GM19193 (cell line): ENCODE measurements around the gene OCRL.

Source experiments
- POLR2A ChIP-seq: IDR thresholded peaks from 4 replicates; pipeline ENCODE4 v1.6.1; 2011; ENCODE audit not compliant: insufficient read depth, insufficient read length; ENCODE audit errors: extremely low read depth

Gene OCRL

DNA sequence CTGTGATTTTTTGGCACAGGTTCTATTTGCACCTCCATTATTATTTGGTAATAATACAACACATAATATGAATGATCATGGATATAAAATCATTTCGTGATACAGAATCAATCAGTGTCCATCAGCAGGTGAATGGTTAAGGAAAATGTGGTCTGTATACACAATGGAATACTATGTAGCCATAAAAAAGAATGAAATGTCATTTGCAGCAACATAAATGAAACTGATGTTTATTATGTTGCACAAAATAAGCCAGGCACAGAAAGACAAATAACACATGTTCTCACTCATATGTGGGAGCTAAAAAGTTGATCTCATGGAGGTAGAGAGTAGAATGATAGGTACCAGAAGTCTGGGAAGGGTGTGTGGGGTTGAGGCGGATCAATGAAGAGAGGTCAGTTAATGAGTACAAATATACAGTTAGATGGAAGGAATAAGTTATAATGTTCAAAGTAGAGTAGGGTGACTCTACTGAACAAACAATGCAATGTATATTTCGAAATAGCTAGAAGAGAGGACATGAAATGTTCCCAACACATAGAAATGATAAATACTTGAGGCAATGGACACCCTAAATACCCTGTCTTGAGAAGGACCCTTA, 15.7 kb upstream of the OCRL start:
- TF ChIP-seq POLR2A: no peak

DNA sequence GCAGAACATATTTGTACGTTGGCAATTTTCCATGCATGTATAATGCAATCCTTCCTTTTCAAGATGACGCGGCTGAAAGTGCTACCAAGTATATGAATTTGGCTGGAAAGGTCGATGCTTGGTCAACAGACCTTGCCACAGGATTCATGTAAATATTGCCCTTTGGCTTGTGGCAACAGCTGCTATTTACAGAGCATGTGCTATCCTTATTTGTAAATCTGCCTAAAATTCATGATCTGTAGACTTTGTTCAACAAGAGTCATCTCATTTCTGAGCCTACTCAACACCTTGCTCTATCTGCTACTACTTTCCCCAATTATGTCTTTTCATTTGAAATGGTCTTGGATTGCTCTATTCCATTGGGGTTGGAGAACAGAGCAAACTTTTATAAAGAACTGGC, 14.9 kb upstream of the OCRL start:
- no peak for TF ChIP-seq POLR2A

DNA sequence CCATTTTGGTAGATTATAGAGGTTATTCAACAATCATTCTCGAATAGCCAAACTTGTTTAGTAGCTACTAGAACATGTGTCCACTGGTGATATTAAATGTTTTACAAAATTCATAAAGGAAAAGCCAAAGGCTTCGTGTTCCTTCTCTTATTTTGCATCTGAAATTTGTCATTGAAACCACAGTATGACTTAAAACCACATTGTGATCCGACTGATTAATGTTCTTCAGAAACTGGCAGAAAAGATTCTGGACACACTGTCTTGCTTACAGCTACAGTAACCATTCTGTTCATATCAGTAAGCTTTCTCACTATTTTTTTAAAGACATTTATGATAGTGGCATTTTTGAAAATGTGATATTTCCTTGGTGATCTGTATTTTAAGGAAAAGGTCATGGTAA, 14.2 kb upstream of the OCRL start:
- TF ChIP-seq POLR2A: no peak

DNA sequence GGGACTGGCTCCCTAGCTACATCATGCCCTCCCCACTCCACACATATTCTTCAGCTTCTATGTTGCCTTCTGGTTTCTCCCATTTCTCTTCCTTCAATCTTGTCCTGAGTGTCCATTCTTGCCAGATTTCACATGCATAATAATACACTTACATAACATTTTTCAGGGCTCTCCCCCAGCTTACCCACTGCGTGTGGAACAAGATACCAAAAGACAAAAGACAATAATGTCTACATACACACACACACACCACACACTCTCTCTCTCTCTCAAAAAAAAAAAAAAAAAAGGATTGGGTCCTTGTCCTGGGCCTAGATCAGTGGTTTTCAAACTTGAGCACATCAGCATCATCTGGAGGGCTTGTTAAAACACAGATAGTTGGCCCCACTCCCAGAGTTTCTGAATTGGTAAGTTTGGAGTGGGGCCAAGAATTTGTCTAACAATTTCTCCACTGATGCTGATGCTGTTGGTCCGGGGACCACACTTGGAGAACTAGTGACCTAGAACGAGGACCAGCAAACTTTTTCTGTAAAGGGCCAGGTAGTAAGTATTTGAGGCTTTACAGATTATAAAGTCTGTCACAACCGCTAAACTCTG, 10.3 kb upstream of the OCRL start:
- no peak for TF ChIP-seq POLR2A

DNA sequence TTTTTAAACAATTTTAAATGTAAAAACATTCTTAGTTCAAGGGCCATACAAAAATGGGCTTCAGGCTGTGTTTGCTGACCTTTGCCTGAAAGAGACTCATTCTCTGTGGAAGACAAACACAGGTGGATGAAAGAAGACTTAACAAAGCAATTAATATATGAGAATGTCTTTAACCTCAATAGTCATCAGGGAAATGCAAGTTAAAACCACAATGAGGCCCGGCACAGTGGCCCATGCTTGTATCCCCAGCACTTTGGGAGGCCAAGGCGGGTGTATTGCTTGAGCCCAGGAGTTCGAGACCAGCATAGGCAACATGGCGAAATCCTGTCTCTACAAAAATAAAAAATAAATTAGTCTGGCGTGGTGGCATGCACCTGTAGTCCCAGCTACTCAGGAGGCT, 9.6 kb upstream of the OCRL start:
- no peak for TF ChIP-seq POLR2A

DNA sequence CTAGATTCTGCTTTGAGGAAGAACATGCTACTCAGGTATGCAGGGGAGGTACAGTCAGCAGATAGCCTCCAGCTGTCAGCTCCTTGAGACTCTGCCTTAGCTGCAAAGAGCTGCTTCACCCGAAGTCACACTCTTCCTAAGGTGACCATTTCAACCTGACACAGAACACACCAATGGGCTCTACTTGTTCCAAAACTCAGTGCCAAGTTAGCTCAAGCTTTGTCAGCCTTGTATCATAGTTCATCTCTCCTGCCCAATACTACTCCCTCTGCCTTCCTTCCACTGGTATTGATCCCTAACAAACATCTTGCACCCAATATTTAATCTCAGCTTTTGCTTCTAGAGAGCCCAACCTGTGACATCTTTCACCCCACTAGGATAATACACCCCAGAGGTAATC, 8.9 kb upstream of the OCRL start:
- no peak for TF ChIP-seq POLR2A

DNA sequence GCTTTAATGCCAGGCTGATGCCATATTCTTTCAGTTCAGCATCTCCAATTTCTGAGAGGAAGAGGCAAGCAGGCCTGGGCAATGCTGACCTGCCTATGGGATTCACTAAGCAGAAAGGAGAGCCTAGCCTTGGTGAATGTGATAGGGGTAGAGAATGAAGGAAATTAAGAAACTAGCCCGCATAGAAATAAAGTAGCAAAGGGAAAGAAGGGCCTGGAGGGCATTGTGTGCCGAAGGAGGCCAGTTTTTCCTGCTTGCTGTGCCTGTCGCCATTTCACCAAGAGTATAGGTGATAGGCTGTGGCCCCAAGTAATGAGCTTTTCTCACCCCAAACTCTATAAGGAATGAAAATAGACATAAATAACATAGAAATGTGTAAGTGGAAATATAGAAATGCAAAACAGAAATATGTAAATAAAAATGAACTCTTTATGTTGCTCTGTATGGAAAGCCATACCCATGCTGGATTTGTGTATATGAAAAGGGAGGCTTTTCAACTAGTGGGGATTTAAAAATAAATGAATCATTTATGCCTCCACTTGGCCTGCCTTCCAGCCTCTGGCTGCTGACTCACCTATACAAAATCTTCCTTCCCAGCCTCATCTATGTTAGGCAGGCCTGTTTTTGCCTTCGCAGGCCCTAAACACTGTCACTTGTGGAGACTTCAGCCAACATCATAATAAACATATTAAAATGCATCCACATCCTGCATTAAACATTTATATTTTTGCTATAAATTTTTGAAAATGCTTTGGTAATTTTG, 5.1 kb upstream of the OCRL start:
- TF ChIP-seq POLR2A: no peak

DNA sequence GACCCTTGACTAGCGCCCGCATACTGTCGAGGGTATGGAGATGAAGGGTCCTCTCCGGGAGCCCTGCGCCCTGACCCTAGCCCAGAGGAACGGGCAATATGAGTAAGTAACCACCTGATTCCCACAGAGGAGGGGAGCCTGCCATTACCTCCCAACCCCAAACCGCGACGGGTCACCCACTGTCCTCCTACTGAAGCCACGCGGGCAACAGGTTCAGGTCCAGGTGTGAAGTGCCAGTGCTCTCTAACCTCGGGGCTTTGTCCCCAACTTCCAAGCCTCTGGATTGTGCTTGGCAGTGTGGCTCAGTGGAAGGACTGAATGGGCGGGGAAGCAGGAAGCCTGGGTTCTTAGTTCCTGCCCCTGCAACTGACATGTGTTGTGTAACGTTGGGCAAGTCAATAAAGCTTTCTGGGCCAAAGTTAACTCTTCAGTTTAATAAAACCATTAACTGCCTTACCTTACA, 694 bp downstream of the OCRL start:
- no peak for TF ChIP-seq POLR2A

DNA sequence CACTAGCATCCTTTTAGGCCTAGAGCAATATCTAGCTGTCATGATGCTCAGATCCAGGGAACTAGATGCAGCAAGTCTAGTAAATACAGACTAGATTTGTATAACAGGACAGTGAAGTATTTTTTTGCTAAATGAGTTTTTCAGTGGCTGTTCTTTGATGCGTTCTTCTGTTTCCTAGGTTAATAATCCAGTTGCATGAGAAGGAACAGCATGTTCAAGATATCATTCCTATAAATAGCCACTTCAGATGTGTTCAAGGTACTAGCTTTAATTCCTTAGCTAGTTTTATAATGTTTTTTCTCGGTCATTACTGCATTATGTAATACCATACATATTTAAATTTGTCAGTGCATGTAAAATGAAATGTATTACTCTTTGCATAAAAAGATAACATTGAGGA, 4.7 kb downstream of the OCRL start:
- TF ChIP-seq POLR2A: no peak

DNA sequence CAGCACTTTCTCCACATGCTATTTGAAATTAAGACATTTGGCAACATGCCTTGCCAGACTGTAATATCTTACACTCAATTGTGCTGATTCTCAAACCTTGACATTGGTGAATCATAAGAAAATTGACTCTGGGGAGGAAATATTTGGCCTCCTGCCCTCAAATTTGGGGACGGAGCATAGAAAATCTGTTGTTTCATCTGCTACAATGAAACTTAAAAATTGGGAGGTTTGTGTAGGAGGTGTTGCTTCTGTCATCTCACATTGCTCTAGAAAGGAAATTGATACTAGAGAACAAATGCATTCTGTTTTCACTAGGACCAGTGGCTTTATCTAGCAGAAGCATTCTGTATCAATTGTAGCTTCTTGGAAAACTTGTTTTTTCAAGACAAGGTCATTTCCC, 5.3 kb downstream of the OCRL start:
- TF ChIP-seq POLR2A: no peak

DNA sequence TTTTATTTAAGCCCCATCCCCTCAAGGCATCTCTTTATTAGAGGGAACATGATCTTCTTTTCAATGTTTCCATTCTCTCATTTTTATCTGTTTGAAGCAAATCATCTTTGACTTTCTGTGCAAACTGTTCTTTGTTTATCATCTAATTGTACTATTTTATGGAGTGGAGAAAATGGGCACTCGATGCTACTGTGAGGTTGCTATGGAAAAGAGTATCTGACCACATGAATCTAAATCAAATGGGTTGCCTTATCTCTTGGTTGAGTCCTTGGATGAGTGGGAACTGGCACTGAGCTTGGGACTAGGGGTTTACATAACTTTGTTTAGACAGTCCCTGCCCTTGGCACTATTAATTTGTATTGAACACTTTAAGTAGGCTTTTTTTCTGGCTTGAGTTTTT, 9.1 kb downstream of the OCRL start:
- no peak for TF ChIP-seq POLR2A

DNA sequence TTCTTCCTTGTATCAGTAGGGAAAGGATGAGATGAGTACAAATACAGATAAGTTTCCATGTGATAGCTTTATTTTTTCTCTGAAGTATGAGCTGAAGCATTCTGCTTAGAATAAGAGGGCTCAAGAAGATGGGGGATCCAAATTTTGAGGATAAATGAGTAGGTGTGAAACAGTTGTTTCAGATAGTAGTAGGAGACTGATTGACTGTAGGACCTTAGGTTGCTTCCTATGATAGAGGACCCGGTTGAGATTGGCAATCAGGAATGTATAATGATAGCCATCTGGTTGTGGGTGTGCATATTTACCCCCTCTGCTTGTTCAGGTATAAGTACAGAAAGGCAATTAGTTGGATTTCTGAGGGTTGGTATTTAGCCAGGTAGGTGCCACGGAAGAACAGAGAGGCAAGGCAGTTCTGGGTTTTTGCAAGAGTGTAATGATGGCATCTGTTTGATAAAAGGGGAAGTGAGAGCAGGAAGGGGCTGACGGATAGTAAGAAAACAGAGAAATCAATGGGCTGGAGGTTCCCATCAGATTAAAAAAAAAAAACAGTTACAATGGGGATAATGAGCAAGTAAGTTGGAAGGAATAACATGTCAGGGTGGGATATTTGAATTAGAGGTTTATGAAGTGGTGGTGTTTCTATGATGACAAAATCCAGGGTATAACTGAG, 13.7 kb downstream of the OCRL start:
- no peak for TF ChIP-seq POLR2A

DNA sequence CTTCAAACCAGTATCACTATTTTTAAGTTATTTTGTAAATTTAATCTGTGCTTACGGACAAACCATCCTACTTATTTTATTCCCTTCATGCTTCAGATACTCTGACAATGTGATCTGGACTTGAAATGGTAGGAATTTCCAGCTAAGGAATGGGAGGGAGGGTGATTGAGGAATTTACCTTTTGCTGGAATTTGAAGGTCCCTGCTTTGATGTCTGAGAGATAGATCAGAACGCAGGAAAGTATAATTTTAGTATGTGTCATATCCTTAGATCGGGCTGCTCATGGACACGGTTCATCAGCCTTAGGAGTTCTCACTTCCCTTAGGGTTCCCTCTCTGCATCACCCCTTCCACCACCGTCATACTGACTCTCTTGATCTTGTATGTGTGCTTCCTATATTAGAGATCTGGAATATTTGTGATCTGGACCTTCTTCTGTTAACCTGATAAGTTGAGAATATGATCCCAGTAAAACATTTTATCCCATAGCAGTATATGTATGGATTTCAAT, 16.8 kb downstream of the OCRL start:
- TF ChIP-seq POLR2A: no peak

DNA sequence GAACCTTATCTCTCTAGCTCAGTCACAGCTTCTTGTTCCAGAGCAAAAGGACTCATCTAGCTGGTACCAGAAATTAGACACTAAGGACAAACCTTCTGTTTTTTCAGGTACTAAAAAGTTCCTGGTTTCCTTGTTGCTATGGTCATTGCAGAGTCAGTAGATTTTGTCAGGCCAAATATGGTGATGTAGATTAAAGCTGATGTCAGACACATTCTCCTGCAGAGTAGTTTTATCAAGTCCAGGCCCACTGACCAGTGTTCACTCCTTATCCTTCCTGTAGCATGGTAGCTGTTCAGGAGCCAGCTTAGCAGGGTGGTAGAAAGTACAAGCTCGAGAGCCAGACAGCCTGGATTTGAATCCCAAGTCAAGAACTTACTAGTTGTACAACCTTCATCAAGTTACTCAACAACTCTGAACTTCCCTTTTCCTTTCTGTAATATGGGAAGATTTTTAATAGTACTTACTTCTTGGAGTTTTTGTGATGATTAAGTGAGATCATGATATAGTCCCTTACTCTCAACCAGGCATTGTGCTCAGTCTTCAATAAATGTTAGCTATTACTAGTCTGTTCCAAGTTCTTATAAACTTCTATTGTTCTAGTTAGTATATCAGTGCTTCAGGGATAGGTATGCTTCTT, 17.9 kb downstream of the OCRL start:
- TF ChIP-seq POLR2A: no peak

DNA sequence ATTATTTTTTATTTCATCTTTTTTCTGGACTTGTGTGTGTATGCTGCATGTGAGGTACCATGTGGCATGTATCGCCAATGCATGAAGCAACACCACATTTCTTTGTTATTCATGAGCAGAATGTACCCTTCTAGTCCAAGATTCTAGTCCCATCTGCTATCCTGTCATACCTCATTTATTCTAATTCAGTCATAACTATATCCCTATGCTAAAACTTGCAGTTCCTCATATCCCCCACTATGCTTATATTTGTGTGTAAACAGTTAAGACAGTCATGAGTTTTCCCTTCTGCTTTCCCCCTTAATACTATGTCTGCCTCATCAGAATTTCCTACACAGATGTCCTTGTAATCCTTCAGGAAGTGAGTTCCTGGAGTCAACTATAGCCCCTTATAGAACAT, 19.7 kb downstream of the OCRL start:
- TF ChIP-seq POLR2A: no peak
